GM19099 (cell line): ENCODE data around the gene SSB.

Source experiments
- POLR2A ChIP-seq: IDR thresholded peaks from 3 replicates; pipeline ENCODE4 v1.6.1; 2011; ENCODE audit warnings: low read depth; ENCODE audit not compliant: insufficient read length; ENCODE audit errors: extremely low read depth

SSB gene

DNA sequence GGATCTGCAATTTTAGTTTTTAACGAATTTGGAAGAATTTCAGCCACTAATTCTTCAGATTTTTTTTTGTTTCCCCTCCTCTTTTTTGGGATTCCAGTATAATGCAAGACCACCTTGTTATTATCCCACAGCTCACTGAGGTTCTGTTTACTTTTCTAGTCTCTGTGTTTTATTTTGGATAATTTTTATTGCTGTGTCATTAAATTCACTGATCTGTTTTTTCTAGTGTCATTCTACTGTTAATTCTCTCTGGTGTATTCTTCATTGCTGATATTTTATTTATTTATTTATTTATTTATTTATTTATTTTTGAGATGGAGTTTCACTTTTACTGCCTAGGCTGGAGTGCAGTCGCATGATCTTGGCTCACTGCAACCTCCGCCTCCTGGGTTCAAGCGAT is 60.8 kb downstream of the SSB start:
- TF ChIP-seq POLR2A: no peak

- no peak for TF ChIP-seq POLR2A
Measured at GRCh38 chr2:169860149-169860548, 61.5 kb downstream of the SSB start.
